NCI-H146 treated with DMSO at 0.1 percent for 48 hours (cell line): ENCODE data around the gene LIPC.
A peak's percentile ranks its signal among the peaks of the same experiment; 100 is the strongest.

Experiments used
- DNase-seq: peaks from one replicate; lab custom pipeline; 2025; ENCODE audit not compliant: unreplicated experiment; lab: John Stamatoyannopoulos, UW

The LIPC gene

GRCh38 chr15:58532126-58532525 lies 100.3 kb downstream of the LIPC start:
- no peak for DNase-seq

DNA sequence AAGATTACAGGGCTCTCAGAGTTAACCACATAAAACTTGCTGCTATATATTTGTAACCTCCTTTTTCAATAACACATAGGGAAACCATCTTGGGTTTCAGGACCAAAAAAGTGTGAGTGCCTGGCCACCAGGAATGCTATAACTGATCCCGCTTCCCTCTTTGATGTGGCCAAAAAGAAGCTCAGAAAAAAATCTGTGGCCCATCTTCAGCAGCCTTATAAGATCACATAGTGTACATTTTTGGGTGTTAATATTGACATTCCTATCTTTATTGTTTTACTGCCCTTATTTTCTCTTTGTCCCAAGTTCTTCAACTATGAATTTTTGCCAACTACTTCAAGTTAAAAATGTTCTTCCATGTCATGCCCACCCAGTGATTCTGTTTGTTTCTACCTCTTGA lies 102.8 kb downstream of the LIPC start:
- DNase-seq: no peak

- DNase-seq: no peak
Observed at GRCh38 chr15:58535337-58535736, 103.5 kb downstream of the LIPC start.

DNA sequence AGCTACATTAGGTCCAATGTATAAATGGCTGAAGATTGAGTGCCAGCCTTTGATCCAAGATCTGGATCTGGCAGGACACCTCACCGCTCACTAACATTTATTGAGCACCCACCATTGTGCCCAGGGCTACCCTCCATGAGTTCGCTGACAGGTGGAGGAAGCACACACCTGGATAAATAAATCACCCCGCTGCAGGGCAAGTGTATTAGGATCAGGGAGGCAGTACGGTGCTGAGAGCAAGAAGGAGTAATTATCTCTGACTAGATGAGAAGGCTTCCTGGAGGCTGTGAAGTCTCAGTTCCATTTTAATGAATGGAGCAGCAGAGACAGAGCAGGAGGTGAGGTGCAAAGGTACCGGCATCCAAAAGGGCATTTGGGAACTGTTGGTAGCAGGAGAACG lies 104.1 kb downstream of the LIPC start:
- DNase-seq: peak; percentile 13

GRCh38 chr15:58536414-58536813 lies 104.6 kb downstream of the LIPC start:
- no peak for DNase-seq

GRCh38 chr15:58537033-58537432 lies 105.2 kb downstream of the LIPC start:
- no peak for DNase-seq

DNA sequence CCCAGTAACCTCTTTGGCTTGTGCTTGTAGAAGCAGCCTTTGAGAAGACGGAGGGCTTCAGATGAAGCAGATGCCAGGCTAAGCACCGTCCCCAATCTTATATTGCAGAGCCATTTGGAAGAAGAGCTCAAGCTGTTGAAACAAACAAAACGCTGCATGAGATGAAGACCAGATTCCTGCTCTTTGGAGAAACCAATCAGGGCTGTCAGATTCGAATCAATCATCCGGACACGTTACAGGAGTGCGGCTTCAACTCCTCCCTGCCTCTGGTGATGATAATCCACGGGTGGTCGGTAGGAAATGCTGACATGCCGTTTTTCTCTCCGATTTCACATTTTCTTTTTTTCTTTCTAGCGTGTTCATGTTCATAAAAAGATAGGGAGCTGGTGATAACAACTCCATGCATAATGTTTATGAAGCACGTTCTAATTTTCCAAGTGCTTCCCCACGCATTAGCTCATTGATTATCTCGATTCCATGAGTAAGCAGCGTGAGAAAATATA lies 106.5 kb downstream of the LIPC start:
- DNase-seq: no peak

GRCh38 chr15:58538901-58539300 lies 107.1 kb downstream of the LIPC start:
- DNase-seq: no peak

GRCh38 chr15:58539548-58539947 lies 107.8 kb downstream of the LIPC start:
- DNase-seq: no peak

DNA sequence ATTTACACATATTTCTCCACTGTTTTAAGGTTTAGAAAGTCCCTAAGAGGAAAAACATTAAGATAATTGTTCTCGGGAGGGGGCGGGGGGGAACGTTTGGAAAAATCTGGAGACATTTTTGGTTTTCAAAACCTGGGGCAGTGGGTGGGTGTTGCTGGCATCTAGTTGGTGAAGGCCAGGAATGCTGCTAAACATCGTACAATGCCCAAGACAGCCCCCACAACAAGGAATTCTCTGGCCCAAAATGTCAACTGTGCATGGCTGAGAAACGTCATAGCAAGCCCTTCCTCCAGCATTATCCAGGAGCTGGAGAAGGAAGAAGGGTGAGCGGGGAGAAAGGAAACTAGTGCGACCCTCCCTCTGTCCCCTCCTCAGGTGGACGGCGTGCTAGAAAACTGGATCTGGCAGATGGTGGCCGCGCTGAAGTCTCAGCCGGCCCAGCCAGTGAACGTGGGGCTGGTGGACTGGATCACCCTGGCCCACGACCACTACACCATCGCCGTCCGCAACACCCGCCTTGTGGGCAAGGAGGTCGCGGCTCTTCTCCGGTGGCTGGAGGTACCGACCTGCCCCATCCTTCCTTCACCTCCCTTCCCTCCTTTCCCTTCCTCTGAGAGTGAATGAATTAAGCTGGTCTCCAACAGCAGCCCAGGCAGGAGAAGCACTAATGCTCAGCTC lies 109.8 kb downstream of the LIPC start:
- DNase-seq: no peak

DNA sequence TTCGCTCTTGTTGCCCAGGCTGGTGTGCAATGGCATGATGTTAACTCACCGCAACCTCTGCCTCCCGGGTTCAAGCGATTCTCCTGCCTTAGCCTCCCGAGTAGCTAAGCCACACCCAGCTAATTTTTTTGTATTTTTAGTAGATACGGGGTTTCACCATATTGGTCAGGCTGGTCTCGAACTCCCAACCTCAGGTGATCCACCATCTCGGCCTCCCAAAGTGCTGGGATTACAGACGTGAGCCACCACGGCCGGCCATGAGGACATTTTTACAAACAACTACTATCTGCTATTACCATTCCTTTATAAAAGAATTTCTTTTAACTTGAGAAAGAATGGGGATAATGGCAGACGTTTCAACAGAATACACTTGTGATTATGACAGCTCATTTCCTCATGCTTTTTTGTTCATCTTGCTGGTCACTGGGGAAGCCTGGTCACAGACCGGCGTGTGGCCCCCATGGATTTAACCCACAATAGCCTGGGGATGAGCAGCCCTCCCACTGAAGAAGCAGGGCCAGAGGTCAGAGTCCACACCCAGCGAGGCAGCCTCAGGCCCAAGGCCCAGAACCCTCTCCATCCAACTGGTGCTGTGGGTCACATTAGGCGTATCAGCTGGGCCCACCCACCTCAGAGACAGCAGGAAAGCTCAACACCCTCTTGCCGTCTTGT lies 112.0 kb downstream of the LIPC start:
- DNase-seq: no peak

DNA sequence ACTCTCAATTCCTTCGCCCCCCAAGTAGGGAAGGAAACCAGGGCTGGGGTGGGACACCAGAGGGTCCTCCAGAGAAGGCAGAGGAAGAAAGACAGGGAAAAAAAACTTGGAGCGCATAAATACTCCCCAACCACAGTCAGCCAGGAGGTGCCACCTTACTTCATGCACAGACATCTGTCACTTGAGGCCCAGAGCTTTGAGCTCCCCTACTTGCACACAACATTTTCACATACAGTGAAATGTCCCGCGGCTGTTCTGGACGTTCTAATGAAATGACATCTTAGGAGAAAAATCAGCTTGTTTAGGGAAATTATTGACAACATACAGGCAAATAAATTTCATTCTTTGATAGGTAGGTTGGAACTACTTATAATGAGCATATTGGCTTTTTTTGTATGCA lies 113.0 kb downstream of the LIPC start:
- DNase-seq: no peak

DNA sequence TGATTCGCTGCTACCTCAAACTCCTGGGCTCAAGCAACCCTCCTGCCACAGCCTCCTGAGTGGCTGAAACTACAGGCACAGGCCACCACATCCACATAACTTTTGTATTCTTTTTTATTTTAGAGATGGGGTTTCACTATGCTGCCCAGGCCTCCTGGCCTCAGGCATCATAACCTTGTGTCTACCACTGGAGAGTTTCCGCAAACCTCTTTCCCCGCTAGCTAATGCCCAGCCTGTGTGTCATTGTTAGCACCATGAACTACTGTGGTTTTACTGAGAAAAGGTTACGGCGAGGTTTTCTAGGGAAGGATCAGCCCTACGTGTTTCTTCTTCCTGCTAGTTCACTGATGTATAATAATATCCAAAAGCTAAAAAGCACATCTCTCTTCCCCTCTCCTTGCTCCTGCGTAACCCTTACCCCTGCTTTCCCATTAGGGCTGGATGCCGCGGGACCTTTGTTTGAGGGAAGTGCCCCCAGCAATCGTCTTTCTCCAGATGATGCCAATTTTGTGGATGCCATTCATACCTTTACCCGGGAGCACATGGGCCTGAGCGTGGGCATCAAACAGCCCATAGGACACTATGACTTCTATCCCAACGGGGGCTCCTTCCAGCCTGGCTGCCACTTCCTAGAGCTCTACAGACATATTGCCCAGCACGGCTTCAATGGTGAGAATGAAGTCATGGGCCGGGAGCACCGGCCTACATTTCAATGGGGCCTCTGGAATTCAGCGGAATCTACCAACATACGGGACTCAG lies 113.7 kb downstream of the LIPC start:
- no peak for DNase-seq

- no peak for DNase-seq
Observed at GRCh38 chr15:58546066-58546591, 114.3 kb downstream of the LIPC start.

DNA sequence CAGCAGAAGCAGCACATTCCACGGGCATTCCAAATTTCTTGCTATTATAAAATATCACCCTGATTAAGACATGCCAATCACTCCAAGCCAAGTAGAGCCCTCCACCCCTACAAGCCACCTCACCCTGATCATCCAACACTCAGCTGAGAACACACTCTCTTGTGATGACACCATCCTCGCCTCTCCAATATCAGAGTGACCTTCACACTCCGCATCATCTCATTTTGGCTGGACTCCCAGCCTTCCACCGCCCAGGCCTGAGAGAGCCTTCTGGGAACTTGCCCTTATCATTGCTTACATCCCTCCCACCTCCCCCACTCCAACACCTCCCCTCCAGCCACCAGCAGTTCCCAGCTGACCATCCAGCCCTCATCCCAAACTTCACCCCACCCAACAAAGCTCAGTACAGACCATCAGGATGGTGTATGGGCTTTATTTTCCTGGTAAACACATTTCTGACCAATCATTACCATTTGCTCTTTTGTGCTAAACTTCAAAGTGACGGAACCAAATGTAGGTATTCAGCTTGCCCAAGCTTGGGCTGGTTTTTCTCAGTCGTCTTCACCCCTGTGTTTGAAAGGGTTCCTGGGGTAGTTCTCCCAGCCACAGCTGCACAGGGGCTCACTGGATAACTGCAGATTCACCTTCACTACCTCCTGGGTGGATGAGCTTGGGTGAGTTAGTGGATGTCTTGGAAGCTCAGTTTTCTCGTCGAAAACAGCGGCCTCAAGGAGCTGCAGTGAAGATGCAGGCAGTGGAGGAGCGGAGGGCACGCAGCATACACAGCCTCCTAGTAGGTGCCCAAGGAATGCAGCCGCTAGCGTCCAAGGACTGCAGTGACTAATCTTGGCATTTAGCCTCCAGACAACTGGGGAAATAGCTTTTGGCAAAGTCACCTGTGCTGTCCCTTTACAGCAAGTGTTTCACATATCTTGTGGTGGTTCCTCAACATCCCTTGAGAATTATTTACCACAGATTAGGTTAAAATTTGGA lies 115.1 kb downstream of the LIPC start:
- no peak for DNase-seq

- DNase-seq: no peak
Observed at GRCh38 chr15:58547628-58548307, 116.0 kb downstream of the LIPC start.

DNA sequence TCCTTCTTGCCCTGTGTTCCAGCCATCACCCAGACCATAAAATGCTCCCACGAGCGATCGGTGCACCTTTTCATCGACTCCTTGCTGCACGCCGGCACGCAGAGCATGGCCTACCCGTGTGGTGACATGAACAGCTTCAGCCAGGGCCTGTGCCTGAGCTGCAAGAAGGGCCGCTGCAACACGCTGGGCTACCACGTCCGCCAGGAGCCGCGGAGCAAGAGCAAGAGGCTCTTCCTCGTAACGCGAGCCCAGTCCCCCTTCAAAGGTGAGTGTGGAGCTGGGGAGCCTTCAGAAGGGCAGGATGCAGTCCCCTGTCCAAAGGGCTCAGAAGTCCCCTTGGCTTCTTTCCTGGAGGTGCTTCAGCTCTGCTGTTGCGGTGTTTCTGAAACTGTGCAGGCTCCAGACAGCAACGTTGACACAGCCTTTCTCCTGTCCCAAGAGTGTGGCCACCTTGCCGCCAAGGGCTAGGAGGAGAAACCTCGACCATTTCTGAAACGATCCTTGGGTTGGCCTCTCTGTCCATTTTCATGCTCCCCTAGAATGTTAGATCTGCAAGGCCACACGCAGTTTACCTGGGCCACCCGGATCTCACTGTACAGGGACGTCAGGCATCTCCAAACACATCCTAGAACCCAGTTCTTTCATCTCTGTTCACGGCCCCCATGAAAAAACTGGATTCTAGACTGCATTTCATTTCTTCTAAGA lies 116.7 kb downstream of the LIPC start:
- no peak for DNase-seq

DNA sequence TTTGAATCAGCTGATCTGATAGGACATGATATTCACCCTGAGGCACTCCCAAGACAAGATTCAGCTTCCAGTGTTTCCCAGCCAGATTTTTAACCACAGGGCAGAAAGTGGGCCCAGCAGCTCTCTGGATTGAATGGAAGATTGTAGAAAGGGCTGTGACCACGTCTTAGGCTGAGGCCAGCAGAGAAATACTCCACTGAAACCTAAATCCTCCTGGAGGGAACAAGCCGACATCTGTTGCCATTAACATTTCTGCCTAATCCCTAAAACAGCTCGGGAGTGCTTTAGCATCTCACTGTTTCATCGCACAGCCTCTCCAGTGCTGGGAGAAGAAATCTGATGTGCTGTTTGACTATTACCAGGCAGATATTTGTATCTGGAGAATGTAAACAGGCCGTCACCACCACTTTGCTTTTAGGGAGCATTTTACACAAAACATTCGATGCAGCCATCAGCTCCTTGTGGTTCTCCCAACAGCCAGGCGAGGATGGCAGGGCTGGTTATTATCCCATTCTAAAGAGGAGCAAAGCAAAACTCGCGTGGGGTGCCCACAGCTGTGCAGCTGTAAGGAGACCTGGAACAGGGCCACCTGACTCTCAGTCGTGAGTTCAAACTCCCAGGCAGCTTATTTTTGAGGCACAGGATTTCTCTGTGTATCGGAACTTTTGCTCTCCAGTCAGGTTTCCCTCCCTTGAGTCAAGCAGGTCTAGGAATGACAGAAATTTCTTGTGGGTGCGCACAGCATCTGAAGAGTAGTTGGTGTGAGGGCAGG lies 117.4 kb downstream of the LIPC start:
- no peak for DNase-seq

- DNase-seq: no peak
Observed at GRCh38 chr15:58549785-58550074, 117.9 kb downstream of the LIPC start.
